ENCODE results near the gene TSNAX.

- TF ChIP-seq, protein P1, sequence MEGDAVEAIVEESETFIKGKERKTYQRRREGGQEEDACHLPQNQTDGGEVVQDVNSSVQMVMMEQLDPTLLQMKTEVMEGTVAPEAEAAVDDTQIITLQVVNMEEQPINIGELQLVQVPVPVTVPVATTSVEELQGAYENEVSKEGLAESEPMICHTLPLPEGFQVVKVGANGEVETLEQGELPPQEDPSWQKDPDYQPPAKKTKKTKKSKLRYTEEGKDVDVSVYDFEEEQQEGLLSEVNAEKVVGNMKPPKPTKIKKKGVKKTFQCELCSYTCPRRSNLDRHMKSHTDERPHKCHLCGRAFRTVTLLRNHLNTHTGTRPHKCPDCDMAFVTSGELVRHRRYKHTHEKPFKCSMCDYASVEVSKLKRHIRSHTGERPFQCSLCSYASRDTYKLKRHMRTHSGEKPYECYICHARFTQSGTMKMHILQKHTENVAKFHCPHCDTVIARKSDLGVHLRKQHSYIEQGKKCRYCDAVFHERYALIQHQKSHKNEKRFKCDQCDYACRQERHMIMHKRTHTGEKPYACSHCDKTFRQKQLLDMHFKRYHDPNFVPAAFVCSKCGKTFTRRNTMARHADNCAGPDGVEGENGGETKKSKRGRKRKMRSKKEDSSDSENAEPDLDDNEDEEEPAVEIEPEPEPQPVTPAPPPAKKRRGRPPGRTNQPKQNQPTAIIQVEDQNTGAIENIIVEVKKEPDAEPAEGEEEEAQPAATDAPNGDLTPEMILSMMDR (conservative IDR thresholded peaks at IDR 0.05; ENCODE audit: low read depth, low read length): no peak
- no peak for TF ChIP-seq ELK1 (IDR thresholded peaks at IDR 0.05; ENCODE audit: borderline replicate concordance, low read depth, low read length)
- no peak for TF ChIP-seq POLR2A (IDR thresholded peaks at IDR 0.05; ENCODE audit: low read depth, low read length)
- TF ChIP-seq RAD21 (IDR thresholded peaks at IDR 0.05; ENCODE audit: low read length): no peak
- no peak for TF ChIP-seq MXI1 (IDR thresholded peaks at IDR 0.05; ENCODE audit: borderline replicate concordance, low read depth, low read length)
- no peak for TF ChIP-seq RFX5 (IDR thresholded peaks at IDR 0.05; ENCODE audit: low read depth, low read length)
- TF ChIP-seq SMC3 (IDR thresholded peaks at IDR 0.05; ENCODE audit: low read depth, low read length): no peak
- TF ChIP-seq MAZ (IDR thresholded peaks at IDR 0.05; ENCODE audit: borderline replicate concordance, low read depth, low read length): no peak
- no peak for TF ChIP-seq RCOR1 (IDR thresholded peaks at IDR 0.05; ENCODE audit: insufficient replicate concordance, low read length)
- TF ChIP-seq BHLHE40 (IDR thresholded peaks at IDR 0.05; ENCODE audit: low read depth, low read length): no peak
- TF ChIP-seq CEBPB (IDR thresholded peaks at IDR 0.05; ENCODE audit: low read depth, low read length): no peak
- no peak for TF ChIP-seq FOS (IDR thresholded peaks at IDR 0.05; ENCODE audit: low read depth, low read length)
These were observed 33.3 kb downstream of the TSNAX start for GRCh38 chr1:231561647-231562383.

All from IMR-90 (cell line).